IPS-NIHi11 (cell line): ENCODE measurements around the gene TRPV2.

Experiments used
- DNase-seq: peaks from one replicate; pipeline ENCODE4 v3.0.0; 2012; ENCODE audit warnings: mixed read lengths, low spot score

The TRPV2 gene

DNA sequence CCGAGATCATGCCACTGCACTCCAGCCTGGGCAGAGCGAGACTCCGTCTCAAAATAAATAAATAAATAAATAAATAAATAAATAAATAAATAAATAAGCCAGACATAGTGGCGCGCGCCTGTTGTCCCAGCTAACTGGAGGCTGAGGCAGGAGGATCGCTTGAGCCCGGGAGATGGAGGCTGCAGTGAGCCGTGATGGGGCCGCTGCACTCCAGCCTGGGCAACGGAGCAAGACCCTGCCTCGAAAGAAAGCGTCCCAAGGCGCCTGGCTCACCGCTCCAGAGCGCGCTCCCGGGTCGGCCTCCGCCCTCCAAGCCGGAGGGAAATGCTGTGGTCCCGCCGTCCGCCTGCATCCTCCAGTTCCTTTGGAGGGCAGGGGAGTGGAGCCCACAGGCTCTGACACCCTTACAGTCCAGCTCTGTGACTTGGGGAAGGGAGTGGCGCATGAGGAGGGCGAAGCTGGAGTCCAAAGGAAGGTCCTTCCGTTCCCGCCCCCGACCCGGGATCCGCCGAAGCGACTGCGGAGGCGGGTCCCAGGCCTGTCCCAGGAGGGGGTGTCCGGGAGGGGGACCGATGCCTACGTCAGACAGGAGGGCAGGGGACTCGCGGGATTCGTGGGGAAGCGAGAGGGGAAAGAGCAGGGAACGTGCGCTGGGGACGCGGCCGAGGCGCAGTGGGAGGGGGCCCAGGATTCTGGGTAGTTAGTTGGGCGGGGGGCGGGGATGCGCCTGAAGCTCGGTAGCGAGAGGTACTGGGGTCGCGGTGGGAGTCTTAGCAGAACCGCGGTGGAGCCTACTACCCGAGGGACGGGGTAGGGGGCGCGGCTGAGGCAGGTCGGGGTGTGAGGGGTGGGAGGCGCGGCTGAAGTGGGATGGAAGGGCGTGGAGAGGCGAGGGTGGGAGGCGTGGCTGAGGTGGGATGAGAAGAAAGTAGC lies 8.4 kb upstream of the TRPV2 start:
- DNase-seq = peak; percentile 86

GRCh38 chr17:16407911-16408588 lies 7.3 kb upstream of the TRPV2 start:
- peak; percentile 47 for DNase-seq

DNA sequence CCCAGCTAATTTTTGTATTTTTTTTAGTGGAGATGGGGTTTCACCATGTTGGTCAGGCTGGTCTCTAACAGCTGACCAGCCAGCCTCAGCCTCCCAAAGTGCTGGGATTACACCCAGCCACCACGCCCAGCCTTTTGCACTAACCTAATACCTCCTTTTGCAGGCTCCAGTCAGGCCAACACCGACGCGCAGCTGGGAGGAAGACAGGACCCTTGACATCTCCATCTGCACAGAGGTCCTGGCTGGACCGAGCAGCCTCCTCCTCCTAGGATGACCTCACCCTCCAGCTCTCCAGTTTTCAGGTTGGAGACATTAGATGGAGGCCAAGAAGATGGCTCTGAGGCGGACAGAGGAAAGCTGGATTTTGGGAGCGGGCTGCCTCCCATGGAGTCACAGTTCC lies 2.0 kb downstream of the TRPV2 start:
- DNase-seq = peak; percentile 1

DNA sequence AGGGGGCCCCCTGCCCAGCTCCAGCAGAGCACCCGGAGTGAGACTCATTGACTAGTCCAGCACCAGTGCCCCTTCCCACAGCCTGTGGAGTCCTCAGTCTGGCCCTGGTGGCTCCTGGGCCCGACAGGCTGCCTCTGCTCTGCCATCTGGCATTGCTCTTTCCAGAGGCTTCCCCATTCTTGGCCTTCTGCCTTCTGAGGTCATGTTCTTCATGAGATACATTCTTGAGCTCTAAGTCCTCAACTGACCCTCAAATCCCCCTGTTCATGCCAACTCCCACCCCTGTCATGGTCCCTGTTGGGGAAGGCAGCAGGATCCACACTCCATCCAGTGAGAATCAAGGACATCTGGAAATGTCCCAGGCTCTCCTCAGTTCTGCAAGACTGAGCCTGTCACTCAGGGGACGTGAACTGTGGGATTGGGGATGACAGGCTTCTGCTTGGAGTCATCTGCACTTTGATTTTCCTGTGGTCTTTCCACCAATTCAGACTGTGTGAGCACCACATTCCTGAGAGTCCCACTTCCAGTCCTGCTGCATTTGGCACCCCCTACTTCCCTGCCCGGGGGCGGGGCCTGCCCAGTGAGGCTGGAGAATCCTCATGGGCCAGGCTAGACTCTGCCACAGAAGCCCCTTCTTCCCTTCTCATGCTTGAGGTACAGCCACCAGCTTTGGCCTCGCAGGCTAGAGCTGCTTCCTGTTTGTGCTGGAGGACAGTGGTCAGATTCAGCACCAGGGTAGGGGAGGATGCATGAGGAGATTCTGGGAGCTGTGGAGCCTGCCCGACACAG lies 2.7 kb downstream of the TRPV2 start:
- peak; percentile 51 for DNase-seq

DNA sequence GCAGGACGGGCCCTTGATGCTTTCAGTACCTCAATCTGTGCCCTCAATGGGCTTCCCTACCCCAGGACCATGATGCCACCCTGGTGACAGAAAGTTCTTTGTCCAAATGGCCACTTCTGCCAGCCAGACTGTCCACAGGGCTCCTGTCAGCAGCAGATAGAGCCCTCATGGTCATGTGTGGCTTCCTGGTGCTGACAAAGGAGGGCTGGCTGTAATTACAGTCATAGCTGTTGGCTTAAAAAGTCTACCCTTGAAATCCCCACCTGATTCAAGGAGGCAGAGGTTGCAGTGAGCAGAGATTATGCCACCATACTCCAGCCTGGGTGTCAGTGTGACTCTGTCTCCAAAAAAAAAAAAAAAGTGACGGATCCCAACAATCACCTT lies 3.3 kb downstream of the TRPV2 start:
- no peak for DNase-seq

- peak; percentile 40 for DNase-seq
These were observed 3.9 kb downstream of the TRPV2 start for GRCh38 chr17:16419074-16419928.

GRCh38 chr17:16419929-16420271 lies 4.5 kb downstream of the TRPV2 start:
- peak; percentile 1 for DNase-seq

GRCh38 chr17:16422416-16422815 lies 7.0 kb downstream of the TRPV2 start:
- DNase-seq = no peak

DNA sequence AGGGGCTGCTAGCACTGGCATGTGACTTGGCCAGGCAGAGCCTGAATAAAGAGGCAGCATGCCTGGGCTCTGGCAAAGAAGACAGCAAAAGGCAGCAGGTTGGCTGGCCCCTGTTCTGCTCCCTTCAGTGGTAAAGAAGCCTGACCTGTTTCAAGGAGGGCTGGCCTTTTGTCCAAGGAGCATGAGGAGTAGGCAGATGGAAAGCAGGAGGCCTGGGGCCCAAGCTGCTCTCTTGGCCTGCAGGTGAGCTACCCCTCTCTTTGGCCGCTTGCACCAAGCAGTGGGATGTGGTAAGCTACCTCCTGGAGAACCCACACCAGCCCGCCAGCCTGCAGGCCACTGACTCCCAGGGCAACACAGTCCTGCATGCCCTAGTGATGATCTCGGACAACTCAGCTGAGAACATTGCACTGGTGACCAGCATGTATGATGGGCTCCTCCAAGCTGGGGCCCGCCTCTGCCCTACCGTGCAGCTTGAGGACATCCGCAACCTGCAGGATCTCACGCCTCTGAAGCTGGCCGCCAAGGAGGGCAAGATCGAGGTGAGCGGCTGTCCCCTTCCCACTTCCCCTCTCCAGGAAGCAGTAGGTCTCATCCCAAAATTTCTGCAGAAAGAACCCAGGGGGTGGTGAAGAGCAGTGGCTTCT lies 8.0 kb downstream of the TRPV2 start:
- no peak for DNase-seq

DNA sequence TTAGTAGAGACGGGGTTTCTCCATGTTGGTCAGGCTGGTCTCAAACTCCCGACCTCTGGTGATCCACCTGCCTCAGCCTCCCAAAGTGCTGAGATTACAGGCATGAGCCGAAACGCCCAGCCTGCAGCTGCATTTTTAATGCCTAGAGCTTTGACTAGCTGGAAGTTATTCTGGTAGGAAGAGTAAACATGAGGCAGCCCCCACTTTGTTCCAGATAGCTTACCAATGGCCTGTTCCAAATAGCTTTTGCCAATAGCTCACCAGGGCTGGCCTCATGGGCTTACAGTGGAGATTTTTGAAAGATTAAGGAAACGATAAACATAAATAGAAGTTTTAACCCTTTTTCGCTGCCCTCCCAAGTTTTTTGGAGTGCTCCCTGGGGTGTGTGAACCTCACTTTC lies 9.8 kb downstream of the TRPV2 start:
- DNase-seq = no peak

GRCh38 chr17:16425698-16426659 lies 10.6 kb downstream of the TRPV2 start:
- no peak for DNase-seq

GRCh38 chr17:16427020-16427419 lies 11.6 kb downstream of the TRPV2 start:
- no peak for DNase-seq

DNA sequence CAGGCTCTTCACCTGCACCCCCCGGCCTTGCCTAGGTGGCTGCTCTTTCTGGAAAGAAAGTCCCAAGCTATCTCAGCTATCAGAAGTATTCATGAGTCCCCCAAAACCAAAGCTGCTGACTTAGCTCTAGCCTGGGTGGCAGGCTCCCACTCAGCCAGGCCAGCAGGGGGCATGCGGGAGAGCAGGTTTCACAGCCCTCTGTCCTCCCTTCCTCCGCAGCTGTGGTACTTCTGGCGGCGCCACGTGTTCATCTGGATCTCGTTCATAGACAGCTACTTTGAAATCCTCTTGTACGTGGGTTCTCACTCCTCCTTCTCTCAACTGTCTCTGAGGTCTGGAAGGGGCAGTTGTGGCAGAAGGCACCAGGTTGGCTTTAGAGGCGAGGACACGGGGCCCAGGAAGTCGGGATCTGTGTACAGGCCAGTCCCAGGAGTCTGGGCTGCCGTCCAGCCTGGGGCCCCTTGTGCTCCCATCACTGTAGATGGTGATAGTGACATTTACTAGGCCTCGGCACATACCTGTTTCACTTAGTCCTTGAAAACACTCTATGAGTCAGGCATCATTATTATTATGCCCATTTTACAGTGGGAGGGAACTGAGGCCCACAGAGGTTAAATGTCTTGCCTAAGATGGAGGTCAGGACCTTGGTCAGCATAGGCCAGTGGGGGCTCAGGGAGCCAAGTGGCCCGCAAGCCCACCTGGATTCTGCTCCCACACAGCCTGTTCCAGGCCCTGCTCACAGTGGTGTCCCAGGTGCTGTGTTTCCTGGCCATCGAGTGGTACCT lies 12.9 kb downstream of the TRPV2 start:
- peak; percentile 87 for DNase-seq

- no peak for DNase-seq
These were observed 13.7 kb downstream of the TRPV2 start for GRCh38 chr17:16429083-16429482.

DNA sequence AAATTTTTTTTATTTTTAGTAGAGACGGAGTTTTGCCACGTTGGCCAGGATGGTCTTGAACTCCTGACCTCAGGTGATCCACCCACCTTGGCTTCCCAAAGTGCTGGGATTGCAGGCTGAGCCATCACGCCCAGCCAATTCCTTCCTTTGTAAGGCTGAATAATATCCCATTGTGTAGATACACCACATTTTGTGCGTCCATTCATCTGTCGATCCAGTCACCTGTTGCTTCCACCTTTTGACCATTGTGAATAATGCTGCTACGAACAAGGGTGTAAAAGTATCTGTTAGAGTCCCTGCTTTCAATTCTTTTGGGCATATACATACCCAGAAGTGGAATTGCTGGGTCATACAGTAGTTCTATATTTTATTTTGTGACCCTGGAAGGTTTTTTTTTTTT lies 15.3 kb downstream of the TRPV2 start:
- no peak for DNase-seq

DNA sequence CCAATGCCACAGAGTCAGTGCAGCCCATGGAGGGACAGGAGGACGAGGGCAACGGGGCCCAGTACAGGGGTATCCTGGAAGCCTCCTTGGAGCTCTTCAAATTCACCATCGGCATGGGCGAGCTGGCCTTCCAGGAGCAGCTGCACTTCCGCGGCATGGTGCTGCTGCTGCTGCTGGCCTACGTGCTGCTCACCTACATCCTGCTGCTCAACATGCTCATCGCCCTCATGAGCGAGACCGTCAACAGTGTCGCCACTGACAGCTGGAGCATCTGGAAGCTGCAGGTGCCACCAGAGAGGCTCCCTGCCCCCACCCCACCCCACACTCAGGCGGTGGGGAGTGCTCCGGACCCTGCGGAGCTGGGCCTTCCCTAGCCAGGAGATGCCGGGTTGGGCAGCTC lies 16.6 kb downstream of the TRPV2 start:
- no peak for DNase-seq

GRCh38 chr17:16433514-16433913 lies 18.1 kb downstream of the TRPV2 start:
- DNase-seq = no peak

DNA sequence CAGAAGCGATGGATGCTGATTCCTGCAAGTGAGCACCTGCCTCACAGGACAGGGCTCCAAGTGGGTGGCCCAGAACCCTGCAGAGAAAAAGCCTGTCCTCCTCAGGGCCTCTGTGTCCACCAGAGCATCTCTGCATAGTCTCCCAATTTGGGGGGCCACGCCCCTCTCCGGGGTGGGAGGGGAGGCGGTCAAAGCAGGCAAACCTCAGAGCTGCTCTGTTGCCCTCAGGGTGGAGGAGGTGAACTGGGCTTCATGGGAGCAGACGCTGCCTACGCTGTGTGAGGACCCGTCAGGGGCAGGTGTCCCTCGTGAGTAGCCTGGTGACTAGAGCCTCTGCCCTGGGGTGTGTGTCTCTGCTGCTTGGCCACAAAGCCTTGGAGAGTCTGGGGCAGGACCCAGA lies 19.3 kb downstream of the TRPV2 start:
- DNase-seq = no peak
